HFF-Myc (cell line): ENCODE results near the gene ZNF580.

ENCODE experiments used
- DNase-seq: peaks from one replicate; pipeline ENCODE4 v3.0.0-alpha.2; 2011; ENCODE audit warnings: low read depth; ENCODE audit errors: extremely low read depth
- H3K4me3 ChIP-seq: replicated peaks from 2 replicates; pipeline ENCODE4 v1.5.1; 2011; ENCODE audit warnings: low read depth, mild to moderate bottlenecking, control low read depth, low read length
- CTCF ChIP-seq: IDR thresholded peaks from 2 replicates; pipeline ENCODE4 v1.5.1; 2012; ENCODE audit warnings: mild to moderate bottlenecking, low read depth, low read length, control low read depth; ENCODE audit errors: missing control alignments

The ZNF580 gene

GRCh38 chr19:55644842-55645511 lies 4.2 kb downstream of the ZNF580 start:
- DNase-seq: no peak
- peak overlapping the region; percentile 87 for H3K4me3 ChIP-seq
- no peak for TF ChIP-seq CTCF

- peak overlapping the region; percentile 87 for H3K4me3 ChIP-seq
- DNase-seq: no peak
- TF ChIP-seq CTCF: no peak
Observed at GRCh38 chr19:55645512-55645881, 4.7 kb downstream of the ZNF580 start.

DNA sequence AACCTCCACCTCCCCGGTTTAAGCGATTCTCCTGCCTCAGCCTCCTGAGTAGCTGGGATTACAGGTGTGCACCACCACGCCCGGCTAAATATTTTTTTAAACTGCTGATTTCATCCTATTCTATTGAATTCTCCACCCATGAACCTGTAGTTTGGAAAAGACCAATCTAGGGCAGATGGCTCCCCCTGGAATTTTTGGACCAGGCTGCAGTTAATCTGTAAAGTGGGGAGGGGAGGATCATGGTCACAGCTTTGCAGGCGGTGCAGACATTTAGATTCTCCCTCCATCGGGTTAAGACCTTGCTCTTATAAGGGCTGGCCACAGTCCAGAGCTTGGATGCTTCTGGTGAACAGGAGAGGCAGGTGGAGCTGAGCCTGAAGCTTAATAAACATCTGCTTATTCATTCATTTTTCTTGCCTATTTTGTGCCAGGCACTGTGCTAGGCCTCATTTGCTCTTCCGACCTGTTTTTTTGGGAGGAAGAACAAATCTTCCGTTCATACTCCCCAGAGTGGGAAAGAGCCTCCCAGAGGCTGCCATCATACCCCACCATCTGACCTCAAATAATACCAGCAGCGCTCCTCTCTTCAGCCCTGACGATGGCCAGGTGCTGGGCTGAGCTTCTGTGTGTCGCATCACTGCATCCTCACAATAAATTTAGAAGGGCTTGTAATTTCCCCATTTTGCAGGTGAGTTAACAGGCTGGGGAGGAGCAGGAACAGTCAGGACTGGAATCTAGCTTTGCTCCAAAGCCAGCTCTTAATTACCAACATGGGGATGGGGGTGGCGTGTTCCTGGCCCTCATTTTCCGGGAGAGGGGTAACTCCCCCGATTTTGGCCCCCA lies 6.3 kb downstream of the ZNF580 start:
- H3K4me3 ChIP-seq: peak overlapping the region; percentile 72
- no peak for DNase-seq
- TF ChIP-seq CTCF: no peak

- no peak for DNase-seq
- H3K4me3 ChIP-seq: peak within 1 kb of the TSS; percentile 72
- no peak for TF ChIP-seq CTCF
Observed at GRCh38 chr19:55647732-55648584, 7.2 kb downstream of the ZNF580 start, which contains the start of gene CCDC106. Gene CCDC106 (plus strand): TSS chr19:55648212. CDS start chr19:55649047, 835 bp downstream.

DNA sequence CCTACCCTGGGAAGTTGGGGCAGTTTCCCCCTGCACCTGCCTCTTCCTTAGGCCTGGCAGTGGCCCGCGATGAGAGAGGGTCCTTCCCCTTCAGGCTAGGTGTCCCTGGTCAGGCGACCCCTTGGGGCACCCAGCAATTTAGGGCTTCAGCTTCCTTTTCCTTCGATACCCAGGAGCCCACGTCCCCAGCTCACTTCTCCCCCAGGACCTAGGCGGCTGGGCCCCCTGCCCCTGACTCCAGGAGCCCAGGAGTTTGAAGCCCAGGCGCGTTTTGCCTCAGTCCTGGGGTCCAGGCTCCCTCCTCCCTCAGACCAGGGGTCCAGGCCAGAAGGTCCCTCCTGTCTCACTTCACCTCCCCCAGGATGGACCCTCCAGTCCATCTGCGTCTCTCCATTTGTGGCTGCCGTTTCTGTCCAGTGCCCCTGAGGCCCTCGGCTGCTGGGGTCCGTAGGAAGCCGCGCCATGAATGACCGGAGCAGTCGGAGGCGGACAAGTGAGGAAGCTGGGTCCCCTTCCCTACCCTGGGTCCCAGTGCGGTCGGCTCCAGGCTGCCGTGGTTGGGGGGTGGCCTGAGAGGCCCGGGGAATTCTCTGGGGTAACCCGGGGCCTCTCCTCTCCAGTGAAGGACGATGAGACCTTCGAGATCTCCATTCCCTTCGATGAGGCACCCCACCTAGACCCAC lies 7.9 kb downstream of the ZNF580 start:
- TF ChIP-seq CTCF: no peak
- no peak for DNase-seq
- H3K4me3 ChIP-seq: peak overlapping the region; percentile 72
